Measurements from ENCODE around the gene WNT7B. TPM values are rescaled to one million over a fixed set of nuclear protein-coding genes. Genes with fewer than 3 reads are reported as not detected.
A peak's percentile ranks its signal among the peaks of the same experiment; 100 is the strongest.
"Not testable (repeated sequence)": the region's sequence is repeated elsewhere in the genome, so short reads cannot be mapped to it uniquely, and the experiment has no call there.

WNT7B gene
- polyA plus RNA-seq, 12 donors: 0.04 to 15.2 (median 0.19) TPM; not detected in 3

DNA sequence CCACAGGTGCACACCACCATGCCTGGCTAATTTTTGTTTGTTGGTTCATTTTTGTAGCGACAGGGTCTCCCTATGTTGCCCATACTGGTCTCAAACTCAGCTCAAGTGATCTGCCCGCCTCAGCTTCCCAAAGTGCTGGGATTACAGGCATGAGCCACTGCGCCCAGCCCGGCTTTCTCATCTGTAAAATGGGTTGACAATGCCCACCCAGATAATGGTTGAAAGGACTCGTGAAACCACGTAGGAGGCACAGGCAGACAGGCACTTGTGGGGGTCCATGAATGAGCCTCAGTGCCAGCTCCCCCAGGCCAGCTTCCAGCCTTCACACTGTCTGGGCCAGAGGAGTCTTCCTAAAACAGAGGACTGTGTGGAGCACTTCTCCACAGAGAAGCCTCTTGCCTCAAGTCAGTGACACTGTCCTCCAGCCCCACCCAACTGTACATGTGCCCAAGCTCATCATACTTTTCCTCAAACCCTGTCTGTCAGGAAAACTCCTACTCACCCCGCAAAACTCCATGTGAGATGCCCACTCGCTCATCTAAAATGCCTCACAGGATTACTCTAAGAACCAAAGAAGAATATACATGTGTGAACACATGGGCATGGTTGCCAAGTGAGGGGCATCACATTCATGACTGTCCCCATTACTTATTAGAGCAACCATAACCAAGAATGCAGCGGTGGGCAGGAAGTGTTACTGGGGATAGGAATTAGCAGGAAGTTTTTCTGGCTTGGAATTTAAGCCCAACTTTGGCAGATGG, 32.1 kb upstream of the WNT7B start:
- no peak for DNase-seq

DNA sequence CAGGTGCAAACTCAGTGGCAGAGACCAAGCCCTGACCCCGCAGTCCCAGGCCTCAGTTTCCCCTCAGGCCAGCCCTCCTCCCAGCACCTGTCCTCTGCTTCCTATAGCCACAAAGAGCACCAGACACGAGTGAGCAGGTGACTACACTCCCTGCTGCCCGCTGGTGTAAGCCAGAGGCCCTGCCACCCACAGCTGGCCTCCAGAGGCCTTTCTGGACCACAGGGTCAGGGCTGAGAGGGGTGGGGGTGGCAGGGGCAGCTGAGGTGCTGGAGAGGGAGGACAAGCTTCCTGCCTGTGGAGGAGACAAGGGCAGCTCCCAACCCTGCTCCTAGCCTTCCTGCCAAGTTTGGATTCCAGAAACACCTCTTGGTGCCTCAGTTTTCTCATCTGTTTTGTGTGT, 31.3 kb upstream of the WNT7B start:
- no peak for DNase-seq

DNA sequence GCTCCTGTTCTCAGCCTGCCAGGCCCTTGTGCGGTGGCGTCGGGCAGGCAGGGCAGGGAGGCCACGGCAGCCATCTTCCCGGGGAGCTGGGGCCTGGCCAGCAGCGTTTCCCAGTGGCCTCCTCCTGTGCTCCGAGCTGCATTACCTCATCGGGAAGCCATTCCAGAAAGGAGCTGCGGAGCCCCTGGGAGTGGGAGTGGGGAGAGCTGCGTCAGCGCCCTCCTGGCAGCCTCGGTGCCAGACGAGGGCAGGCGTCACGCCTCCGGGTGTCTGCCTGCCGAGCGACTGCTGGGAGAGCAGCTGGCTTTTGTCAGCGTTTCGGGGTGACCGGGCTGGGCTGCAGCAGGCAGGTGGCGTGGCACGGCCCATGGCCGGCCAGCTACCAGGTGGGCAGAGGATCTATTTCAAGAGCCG, 30.9 kb upstream of the WNT7B start:
- peak; percentile 90 for DNase-seq

DNA sequence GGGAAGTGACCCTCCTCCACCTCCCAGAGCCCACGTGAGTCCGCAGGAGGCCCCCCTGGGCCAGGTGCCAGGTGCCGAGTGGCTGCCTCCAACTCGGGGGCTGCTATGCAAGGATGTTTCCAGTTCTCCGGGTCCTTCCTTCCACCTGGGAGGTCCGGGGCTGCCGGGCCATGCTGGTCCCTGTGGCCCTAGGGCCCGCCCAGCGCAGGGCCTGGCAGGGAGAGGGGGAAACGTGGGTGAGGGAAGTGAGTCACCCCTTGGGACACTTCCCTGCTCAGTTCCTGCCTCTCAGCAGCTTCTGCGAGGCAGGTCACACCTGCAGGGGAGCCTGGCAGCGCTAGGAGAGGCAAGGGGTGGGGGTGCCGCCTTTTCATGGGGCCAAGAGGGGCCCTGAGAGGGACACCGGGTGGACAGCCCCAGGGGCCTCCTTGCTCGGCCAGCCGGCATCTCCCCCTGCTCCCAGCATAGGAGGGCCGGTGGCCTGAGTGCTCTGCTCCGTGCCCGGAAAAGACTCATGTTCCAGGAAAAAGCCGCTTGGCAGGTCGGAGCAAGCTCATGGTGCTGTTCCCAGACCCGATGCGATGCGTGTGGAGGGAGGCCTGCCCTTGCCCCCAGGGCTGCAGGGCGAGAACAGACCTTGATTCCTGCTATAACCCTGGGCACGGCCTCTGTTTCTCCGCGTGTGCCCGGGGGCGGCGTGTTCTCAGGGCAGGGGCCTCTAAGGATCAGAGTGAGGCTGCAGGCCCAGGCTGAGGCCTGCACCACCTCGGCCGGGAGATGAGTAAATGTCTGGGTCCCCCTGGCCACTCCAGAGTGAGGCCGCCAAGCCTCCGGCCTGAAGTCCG, 30.3 kb upstream of the WNT7B start:
- DNase-seq: peak; percentile 74

DNA sequence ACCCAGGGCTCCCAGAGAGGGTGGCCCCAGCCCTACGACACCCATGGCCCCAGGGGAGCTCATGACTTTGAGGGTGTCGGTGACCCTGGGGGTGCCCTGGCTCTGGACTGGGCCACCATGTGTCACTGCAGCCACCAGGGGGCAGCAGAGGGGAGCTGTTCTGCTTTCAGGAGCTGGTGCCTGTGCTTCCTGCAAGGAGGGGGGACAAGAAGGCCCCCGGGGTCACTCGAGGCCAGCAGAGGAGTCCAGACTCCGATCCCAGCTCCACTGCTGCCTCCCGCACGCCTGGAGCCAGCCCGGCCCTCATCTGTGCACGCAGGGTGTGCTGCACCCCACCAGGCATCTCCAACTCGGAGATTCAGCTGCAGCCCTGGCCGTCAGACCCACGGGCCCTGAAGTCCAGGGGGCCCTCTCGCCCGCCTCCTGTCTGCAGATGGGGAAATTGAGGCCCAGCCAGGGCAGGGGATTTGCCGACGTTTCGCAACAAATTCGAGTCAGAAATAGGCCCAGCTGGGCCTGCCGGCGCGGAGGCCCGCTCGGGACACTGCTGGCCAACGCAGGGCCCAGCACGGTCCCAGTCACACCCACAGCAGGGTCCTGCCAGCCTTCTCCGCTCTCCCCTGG, 29.5 kb upstream of the WNT7B start:
- peak; percentile 95 for DNase-seq

DNA sequence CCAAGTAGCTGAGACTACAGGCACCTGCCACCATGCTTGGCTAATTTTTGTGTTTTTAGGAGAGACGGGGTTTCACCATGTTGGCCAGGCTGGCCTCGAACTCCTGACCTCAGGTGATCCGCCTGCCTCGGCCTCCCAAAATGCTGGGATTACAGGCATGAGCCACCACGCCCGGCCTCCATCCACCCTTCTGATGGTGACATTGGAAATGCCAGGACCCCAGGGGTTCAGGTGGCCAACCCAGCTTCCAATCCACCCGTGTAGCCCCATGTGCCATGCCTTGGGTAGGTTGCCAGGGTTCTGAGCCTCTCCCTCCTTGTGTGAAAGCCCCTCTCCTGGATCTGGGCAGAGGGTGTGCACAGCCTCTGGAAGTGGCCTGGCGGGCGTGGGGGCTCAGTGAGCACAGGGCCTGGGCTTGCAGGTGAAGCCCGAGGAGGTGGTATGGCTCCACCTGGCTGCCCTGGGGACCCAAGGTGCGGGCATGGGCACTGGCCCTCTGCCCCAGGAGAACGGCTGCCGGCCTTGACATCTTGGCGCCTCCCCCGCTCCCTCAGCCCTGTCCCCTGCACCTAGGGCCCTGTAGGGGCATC, 28.2 kb upstream of the WNT7B start:
- DNase-seq: not testable (repeated sequence)

DNA sequence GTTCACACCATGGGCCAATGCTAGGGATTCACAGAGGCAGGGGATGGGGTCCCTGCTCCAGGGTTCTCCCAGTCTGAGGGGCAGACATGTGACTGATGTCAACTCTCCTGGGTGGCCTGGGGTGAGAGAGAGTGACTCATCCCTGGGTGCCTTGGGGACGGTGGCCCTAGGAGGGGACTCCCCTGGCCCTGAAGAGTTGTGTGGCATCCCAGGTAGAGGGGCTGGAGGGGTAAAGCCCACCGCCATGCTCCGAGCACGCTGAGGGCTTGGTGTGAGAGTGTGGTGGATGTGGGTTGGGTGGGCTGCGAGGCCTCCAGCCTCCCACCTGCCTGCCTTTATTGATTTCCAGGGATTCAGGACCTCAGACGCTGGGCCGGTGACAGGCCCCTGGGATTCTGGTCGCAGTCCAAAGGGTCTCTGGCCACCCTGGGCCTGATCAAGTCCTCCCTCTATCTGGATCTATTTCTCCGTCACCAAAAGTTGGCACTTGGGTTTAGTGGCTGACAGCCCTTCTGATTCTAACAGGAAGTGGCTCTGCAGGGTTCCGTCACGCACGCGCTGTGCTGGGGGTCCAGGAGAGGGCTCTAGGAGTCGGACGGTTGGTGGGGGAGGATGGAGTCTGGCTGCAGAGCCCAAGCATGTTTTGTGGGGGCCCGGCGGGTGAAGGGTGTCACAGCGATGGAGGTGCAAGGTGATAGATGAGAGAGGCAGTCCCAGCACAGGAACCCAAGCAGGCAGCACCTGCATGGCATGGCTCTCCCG, 27.3 kb upstream of the WNT7B start:
- DNase-seq: no peak

DNA sequence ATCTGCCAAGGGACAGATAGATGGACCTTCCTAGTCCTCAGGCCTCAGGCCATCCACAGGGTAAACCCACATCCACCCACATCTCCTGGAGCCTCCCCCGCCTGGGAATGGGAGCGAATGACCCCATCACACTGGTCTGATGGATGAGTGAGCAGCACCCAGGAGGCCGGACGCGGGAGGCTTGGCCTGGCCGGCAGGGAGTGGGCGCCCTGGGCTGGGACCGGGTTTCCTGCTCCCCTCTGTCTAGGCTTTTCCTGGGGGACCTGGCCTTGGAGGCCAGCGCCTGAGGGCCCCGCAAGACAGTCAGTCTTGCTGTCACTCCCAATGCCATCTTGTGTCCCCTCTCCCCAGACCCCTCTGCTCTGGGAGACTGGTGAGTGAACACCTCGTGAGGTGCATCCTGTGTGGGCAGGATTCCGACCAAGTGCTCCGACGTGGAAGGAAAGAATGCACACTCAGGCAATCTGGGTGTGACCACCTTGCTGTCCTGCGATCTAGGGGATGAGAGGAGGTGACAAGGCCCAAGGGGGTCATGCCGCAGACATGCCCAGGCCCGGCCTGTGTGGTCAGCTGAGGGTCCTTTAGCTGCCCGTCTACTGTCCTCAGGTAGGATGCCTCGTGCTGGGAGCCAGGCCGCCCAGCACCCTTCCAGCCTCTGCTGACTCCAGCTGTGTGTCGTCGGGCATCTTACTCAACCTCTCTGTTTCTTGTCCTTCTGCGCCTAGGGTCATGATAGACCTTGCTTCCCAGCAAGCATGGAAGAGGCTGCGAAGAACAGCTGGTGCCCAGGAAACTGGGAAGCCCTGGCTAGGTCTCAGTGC, 26.5 kb upstream of the WNT7B start:
- no peak for DNase-seq

DNA sequence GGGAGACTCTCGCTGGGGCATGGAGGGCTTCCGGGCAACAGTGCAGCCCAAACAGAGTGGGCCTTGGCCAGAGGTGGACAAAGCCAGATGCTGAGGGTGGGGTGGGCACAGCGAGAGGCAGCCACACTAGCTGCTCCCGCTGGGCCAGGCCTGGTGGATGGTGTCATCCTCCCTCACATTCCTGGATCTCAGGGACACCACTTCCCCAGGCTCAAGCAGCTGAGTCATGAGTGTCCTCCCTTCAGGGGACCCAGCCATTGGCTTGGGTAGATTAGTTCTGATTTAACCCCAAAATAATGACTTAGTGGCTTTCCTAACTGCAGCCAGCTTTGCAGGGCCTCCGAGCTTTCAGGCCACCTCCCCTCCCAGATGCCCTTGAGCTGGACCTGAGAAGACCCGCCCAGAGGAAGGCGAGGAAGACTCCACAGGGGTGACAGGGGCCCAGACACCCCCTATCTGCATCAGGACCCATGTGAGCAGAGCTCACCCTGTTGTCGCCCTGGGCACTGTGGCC, 25.9 kb upstream of the WNT7B start:
- no peak for DNase-seq

DNA sequence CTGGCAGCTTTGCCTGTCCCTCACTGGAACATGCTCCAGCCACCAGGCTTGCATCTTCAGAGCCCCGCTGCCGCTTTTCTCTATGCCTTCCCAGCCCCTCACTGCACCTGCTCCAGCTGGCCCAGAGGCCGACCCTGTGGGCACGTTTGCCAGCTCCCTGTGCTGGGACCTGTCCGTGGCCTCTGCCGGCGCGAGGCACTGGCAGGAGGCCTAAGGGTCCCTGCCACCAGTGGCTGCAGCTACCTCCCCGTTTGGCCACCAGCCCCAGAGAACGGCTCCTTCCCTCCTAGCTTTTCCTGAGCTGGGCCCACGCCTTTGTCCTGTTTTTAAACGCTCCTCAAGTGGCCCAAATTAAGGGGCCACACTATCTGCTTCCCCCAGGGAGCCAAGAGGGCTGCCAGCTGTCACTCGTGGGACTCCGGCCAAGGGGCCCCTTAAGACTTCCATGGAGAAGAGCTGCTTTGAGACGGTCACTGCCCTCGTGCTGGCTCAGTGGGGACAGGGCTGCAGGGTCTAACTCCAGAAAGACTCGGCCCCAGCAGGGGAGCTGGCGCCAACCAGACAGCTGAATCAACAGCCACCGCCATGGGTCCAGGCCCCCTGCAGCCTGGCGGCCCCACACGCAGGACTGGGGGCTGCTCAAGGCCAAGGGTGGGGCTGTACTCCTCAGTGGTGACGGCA, 24.6 kb upstream of the WNT7B start:
- DNase-seq: no peak

DNA sequence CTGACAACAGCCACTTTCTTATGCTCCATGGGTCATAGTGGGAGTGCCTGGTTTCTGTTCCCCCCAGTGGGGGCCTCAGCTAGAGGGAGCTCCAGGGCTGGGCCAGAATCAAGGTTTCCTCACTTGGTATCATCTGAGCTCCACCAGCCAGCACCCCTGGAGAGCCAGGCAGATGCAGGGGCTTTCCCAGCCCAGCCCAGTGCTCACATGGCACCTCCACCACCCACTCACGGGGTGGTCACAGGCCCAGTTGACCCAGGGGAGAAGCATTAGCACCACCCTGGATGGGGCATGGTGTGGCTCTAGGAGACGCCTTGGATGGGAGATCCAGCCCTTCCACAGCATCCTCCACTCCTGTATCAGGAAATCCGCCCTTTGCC, 24.1 kb upstream of the WNT7B start:
- no peak for DNase-seq

DNA sequence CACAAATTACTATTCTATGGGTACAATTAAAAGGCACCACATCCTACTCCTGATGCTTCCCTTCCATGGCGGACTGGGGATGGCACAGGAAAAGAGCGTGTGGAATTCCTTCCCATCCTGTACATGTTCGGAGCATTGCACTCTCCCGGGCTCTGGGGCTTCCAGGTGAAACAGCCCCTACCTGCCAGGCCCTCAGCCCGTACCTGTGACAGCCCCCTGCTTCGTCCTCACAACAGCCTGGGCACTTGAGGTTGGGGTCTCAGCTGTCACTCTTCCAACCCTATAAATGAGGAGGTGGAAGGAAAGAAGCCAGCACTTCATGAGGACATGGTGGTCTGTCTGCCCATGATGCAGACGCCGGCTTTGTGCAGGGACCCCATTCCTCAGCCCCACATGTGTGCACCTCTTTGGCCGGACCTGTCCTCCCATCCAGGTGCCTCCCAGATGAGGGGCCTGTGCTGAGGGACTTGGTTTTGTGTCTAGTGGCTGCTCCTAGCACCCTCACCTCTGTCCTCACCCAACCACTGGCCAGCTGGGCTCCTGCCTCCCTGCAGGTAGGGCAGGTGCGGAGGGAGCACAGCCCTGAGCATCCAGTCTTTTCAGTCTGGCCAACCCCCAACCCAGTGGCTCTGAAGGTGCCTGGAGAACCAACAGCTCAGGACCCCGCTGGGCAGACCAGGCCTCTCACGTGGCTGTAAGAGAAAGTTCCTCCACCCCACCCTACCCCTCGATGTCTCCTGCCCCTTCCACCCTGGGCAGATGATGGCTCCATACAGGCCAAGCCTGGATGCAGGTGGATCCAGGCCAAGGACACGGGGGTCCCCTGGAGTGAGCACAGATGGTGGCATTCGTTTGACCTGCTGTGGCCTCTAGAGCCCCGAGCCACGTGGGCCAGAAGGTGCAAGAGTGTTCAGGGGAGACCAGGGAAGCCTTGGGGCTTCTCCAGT, 23.4 kb upstream of the WNT7B start:
- no peak for DNase-seq

DNA sequence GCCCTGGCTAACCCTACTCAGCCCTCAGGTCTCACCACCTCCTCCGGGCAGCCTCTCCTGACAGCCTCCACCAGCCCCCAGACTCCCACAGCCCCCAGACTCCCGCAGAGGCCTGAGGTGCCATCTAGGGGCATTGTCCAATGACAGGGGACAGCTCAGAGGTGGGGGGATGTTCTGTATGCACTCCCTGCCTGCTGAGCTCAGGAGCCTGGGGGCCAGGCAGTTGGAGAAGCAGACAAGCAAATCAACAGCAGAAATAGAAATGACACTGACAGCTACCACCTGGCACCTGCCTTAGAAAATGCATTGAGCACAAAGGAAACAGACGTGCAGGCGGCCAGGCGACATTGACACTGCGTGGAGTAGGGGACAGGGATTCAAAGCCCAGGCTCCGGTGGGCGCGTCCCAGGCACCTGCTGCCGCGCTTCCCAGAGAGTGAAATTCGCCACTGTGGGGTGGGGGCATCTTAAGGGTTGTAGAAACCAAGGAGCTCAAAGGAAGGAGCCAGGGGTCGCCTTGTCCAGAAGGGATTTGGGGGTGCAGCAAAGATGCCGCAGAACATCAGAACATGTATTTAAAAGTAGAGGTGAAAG, 22.5 kb upstream of the WNT7B start:
- no peak for DNase-seq

DNA sequence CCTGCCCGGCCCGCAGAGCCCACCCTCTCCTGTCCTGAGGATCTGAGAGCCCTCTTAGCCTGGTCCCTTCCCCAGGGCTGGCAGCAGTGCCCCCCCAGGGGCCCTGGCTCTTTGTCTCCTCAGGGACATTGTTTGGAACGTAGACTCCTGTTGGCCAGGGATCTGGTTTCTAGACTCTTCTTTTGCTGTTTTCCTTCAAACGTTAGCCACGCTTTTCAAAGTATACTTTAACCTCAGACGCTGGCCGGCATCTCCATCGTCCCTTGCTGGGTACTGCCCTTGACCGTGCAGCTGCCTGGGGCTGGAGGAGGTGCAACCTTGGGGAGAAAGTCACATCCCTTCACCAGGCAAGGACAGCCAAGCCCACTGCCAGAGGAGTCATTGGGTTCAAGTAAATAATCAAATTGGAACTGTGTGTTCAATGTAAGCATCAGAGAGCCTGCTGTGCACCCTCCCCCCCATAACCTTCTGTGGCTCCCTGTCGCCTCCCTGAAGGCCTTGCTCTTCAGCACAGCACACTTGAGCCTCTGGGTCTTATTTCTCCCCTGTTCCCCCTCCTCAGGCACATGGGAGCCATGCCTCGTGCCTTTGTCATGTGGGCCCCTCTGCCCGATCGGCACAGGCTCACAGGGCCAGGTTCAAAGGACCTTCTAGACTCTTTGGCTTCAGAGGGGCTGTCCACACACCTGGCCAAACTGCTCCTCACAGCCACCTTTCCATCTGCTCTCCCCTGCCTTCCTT, 21.8 kb upstream of the WNT7B start:
- no peak for DNase-seq

DNA sequence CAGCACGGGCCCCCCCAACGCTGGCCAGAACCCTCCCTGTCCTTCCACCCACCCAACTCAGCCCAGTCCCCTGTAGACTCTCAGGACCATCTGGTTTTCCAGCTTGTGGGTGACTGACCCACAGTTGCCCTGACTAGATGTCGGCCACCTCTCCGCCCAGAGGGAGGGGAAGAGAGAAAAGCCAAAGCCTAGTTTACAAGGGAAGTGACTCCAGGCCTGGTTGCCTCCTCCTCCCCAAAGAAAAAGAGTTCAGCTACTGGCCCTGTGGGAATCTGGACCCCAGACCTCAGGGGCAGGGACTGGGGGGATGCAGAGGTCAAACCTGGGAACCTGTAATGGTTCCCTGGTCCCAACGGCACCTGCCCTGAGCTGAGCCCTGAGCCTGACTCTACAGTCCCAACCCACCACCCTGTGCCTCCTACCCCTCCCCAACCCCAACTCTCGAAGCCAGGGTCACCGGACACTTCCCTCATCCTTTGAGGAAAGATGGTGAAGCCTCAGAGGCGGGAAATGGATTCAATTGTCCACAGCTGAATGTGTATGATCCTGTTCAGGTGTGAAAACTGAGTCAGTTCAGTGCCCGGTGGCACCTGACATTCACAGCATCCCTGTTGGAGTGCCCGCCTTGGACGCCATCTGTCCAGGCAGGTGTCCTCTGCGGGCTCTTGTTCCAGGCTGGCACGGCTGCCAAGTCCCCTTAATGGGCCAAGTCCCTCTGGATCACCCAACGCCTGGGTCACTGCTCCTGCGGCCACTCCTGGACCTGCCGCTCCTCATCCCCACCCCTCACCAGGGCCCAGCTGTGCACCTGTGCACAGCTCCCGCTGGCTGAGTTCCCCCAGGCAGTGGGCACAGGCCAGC, 21.0 kb upstream of the WNT7B start:
- DNase-seq: no peak

DNA sequence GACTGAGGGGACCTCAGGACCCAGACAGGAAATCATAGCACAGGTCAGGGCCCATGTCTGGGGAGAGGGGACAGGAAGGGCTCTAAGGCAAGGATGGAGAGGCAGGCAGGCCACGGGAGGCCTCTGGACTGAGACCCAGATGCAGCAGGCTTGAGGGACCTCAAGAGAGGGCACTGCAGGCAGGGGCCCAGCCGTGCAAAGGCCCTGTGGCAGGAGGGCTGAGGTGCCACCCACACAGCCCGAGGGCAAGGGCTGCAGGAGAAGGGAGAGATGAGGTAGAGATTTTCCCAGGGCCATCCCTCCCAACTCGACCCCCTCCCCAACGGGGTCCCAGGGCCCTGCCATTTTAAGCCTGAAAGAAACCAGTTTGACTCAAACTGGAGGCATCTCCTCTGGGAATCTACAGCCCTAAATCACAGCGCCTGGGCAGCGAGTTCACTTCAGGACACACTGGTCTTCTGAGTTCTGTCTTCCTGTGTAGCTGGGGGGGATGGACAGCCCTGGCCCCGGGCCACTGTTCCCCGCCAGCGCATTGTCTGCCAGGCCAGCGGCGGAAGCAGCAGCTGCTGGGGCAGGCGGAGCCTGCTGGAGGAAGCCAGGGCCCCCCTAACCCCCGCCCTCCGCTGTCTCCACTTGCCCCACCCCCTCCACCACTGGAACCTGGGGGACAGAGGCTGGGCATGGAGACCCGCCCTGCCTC, 20.3 kb upstream of the WNT7B start:
- peak; percentile 94 for DNase-seq

All from muscle of arm (tissue), 12 donors.